GM12878 (cell line): Measurements from ENCODE around the gene FCER1G. TPM values are rescaled to one million over a fixed set of nuclear protein-coding genes. Genes with fewer than 3 reads are reported as not detected.
A peak's percentile ranks its signal among the peaks of the same experiment; 100 is the strongest.

Source experiments
- ATAC-seq: fragments of 200-7000 bp; cut with Tn5 transposase; 3 replicates; pipeline ENCODE4 v1.9.1; 2020; ENCODE audit warnings: mild to moderate bottlenecking, moderate library complexity
- BruUV-seq: library from RNA; stranded (reverse); fragments of 400-500 nt; replicated peaks from 2 replicates; lab custom pipeline; 2021; lab: Mats Ljungman, UMichigan
- CTCF ChIA-PET: fragments of 300-600 bp; sonication (Branson Sonifier 250); formaldehyde crosslinking; extraction: SDS; loops from one replicate; lab custom pipeline; 2021; ENCODE audit warnings: inconsistent platforms; lab: Yijun Ruan, JAX
- POLR2A ChIA-PET: fragments of 350-600 bp; formaldehyde crosslinking; extraction: SDS; loops from one replicate; lab custom pipeline; 2021; ENCODE audit warnings: inconsistent platforms; lab: Charles Lee
- RAD21 ChIA-PET: fragments of 300-600 bp; sonication (Branson Sonifier 250); formaldehyde crosslinking; loops from one replicate; lab custom pipeline; 2023; ENCODE audit warnings: antibody characterized with exemption; ENCODE audit not compliant: unreplicated experiment; lab: Charles Lee
- SMC1A ChIA-PET: fragments of 300-600 bp; sonication (Branson Sonifier 250); formaldehyde crosslinking; loops from one replicate; lab custom pipeline; 2023; ENCODE audit not compliant: unreplicated experiment, uncharacterized antibody; lab: Charles Lee
- DNase-seq: peaks from one replicate; pipeline ENCODE4 v3.0.0-alpha.2; 2011; ENCODE audit warnings: low read depth, low spot score
- FAIRE-seq: peaks from 3 replicates; lab custom pipeline; 2011; peaks lifted over from hg19 to GRCh38; lab: Jason Lieb, UNC
- H2AFZ ChIP-seq: 2 replicates; pipeline ENCODE4 v1.6.0; 2011; ENCODE audit warnings: low read depth, low read length, control low read depth; ENCODE audit not compliant: control insufficient read depth
- H3K27ac ChIP-seq: 2 replicates; pipeline ENCODE4 v1.5.1; 2011; ENCODE audit warnings: control low read depth; ENCODE audit not compliant: control insufficient read depth, insufficient read depth
- H3K27me3 ChIP-seq, 2 experiments: replicated peaks in 1 of 2; 2 replicates each; pipeline versions ENCODE4 v1.6.0 to v1.6.1; 2011; ENCODE audit warnings: low read length in 1 of 2; ENCODE audit not compliant: control insufficient read depth in 2 of 2, insufficient read depth in 2 of 2
- H3K36me3 ChIP-seq, 2 experiments: 2 replicates each; pipeline ENCODE4 v1.5.1; 2011; ENCODE audit warnings: low read length in 1 of 2; ENCODE audit not compliant: control insufficient read depth in 2 of 2, insufficient read depth in 2 of 2
- H3K4me1 ChIP-seq: 2 replicates; pipeline ENCODE4 v1.6.1; 2011; ENCODE audit warnings: mild to moderate bottlenecking, low read length, moderate library complexity, mixed read lengths; ENCODE audit not compliant: control insufficient read depth, insufficient read depth
- H3K4me2 ChIP-seq: 2 replicates; pipeline ENCODE4 v1.6.0; 2011; ENCODE audit warnings: control low read depth; ENCODE audit not compliant: control insufficient read depth, insufficient read depth
- H3K4me3 ChIP-seq: fragments of 200-600 bp; sonication (generic); 2 replicates; pipeline ENCODE4 v1.5.1; 2016
- H3K79me2 ChIP-seq: 2 replicates; pipeline ENCODE4 v1.6.0; 2011; ENCODE audit warnings: low read length; ENCODE audit not compliant: control insufficient read depth, insufficient read depth
- H3K9ac ChIP-seq: 2 replicates; pipeline ENCODE4 v1.8.0; 2011; ENCODE audit warnings: low read length, control low read depth, mixed read lengths; ENCODE audit not compliant: control insufficient read depth, insufficient read depth
- H3K9me3 ChIP-seq: replicated peaks from 3 replicates; pipeline ENCODE4 v1.5.1; 2011; ENCODE audit warnings: mild to moderate bottlenecking, low read length; ENCODE audit not compliant: control insufficient read depth, insufficient read depth
- H4K20me1 ChIP-seq: 2 replicates; pipeline ENCODE4 v1.6.0; 2011; ENCODE audit not compliant: control insufficient read depth, insufficient read depth
- BCL3 ChIP-seq: IDR thresholded peaks from 2 replicates; pipeline ENCODE4 v1.6.1; 2011; ENCODE audit warnings: borderline replicate concordance, low read depth, mild to moderate bottlenecking, moderate library complexity, low read length; ENCODE audit not compliant: insufficient read depth, poor library complexity, severe bottlenecking
- CBX3 ChIP-seq: fragments of 200-600 bp; sonication (generic); IDR thresholded peaks from 2 replicates; pipeline ENCODE4 v1.6.1; 2016; ENCODE audit warnings: low read depth, borderline replicate concordance
- DPF2 ChIP-seq: fragments of 450-650 bp; IDR thresholded peaks from 2 replicates; pipeline ENCODE4 v1.6.1; 2017; ENCODE audit warnings: mild to moderate bottlenecking
- MTA2 ChIP-seq: fragments of 450-650 bp; IDR thresholded peaks from 2 replicates; pipeline ENCODE4 v1.6.1; 2016; ENCODE audit warnings: low read depth, mild to moderate bottlenecking, moderate library complexity
- NBN ChIP-seq: fragments of 450-650 bp; IDR thresholded peaks from 2 replicates; pipeline ENCODE4 v1.6.1; 2016
- NR2F1 ChIP-seq: fragments of 450-650 bp; conservative IDR thresholded peaks from 2 replicates; pipeline ENCODE4 v1.6.1; 2017; ENCODE audit warnings: mild to moderate bottlenecking
- RAD51 ChIP-seq: fragments of 450-650 bp; IDR thresholded peaks from 2 replicates; pipeline ENCODE4 v1.6.1; 2016; ENCODE audit warnings: moderate library complexity, mild to moderate bottlenecking, inconsistent platforms
- SKIL ChIP-seq: fragments of 450-650 bp; IDR thresholded peaks from 2 replicates; pipeline ENCODE4 v1.6.1; 2017; ENCODE audit warnings: mild to moderate bottlenecking, low read depth, inconsistent platforms; ENCODE audit not compliant: poor library complexity, severe bottlenecking
- TCF3 ChIP-seq: IDR thresholded peaks from 2 replicates; pipeline ENCODE4 v1.6.1; 2012; ENCODE audit warnings: low read depth, mild to moderate bottlenecking, low read length, borderline replicate concordance; ENCODE audit not compliant: insufficient read depth
- USF1 ChIP-seq: IDR thresholded peaks from 2 replicates; pipeline ENCODE4 v1.6.1; 2011; ENCODE audit warnings: borderline replicate concordance, low read depth, mild to moderate bottlenecking, moderate library complexity, mixed read lengths, low read length; ENCODE audit not compliant: insufficient read depth; ENCODE audit errors: extremely low read length
- ZNF207 ChIP-seq: fragments of 450-650 bp; IDR thresholded peaks from 2 replicates; pipeline ENCODE4 v1.6.1; 2014; ENCODE audit warnings: antibody characterized with exemption, mild to moderate bottlenecking, borderline replicate concordance
- ZNF24 ChIP-seq: fragments of 450-650 bp; IDR thresholded peaks from 2 replicates; pipeline ENCODE4 v1.6.1; 2017; ENCODE audit warnings: antibody characterized with exemption, mild to moderate bottlenecking
- ZSCAN29 ChIP-seq: fragments of 450-650 bp; IDR thresholded peaks from 2 replicates; pipeline ENCODE4 v1.6.1; 2017; ENCODE audit warnings: mild to moderate bottlenecking, moderate library complexity
- WGBS: methylation state at CpG from one replicate; pipeline ENCODE4 v1.1.6; 2016; ENCODE audit warnings: low lambda C conversion rate; ENCODE audit not compliant: insufficient replicate concordance, insufficient coverage; ENCODE audit errors: missing lambda C conversion rate; 5-methylcytosine and 5-hydroxymethylcytosine counted together
- in situ Hi-C: fragments of 300-500 bp; cut with MboI; formaldehyde crosslinking; loops from 9 replicates; pipeline ENCODE4 v1.14.3; 2018; ENCODE audit warnings: mixed read lengths
- intact Hi-C: fragments of 100-400 bp; cut with micrococcal nuclease; formaldehyde crosslinking; loops from one replicate; pipeline ENCODE4 v1.14.2; 2022; ENCODE audit not compliant: unreplicated experiment
- polyA plus RNA-seq, 11 experiments: library from polyadenylated mRNA; depleted of rRNA in 4 of 11; unstranded in 6 of 11; stranded (reverse) in 5 of 11; fragments of >200 nt; fragmentation: Nextera tagmentation in 4 of 11; fragmentation: Illumina TruSeq in 1 of 11; extraction: Ambion mirVana in 4 of 11; extraction: Trizol in 1 of 11; gene quantifications; 1 replicate in 1 of 11; 2 replicates in 10 of 11; pipeline versions ENCODE4 v1.2.1 to v1.2.3, GENCODE V29; 2011 to 2016; ENCODE audit warnings: inconsistent platforms in 2 of 11, missing spikeins in 2 of 11, low read depth in 1 of 11
- total RNA-seq, 4 experiments: library from RNA; depleted of rRNA in 3 of 4; stranded (reverse); fragments of >200 nt in 3 of 4; fragmentation: Illumina TruSeq in 1 of 4; extraction: Trizol in 1 of 4; gene quantifications; 2 replicates each; pipeline versions ENCODE4 v1.2.1 to v1.2.3, GENCODE V29; 2013 to 2021

The FCER1G gene
- total and polyA plus RNA-seq, 10 of the 15 experiments (the other 5 are each of a cell fraction or from before 2014, with no cell fraction given), result 0.40 to 1.9 (median 0.89) TPM

- TF ChIP-seq NBN (no peak), ZNF24 (no peak)
- ChIA-PET RAD21 (no interaction called here), POLR2A (no interaction called here), SMC1A (no interaction called here), CTCF (interaction anchor here (1.0 to 1.1 kb wide), 4 partner anchors 11 to 144 kb away, joined by 3 to 5 read pairs (median 3); partner anchors contain the start of gene TOMM40L)
- H3K4me3 ChIP-seq, result no peak within 1 kb of the TSS
- BruUV-seq, result no TSS peak
- no peak within 1 kb of the TSS for H3K27ac ChIP-seq
- FAIRE-seq, result peak; percentile 76
- WGBS, result 21% methylated on average over 3 of the region's 4 CpGs
- H3K36me3 ChIP-seq, result no peaks in the 10 kb centered on the region
- no peaks in the 10 kb centered on the region for H4K20me1 ChIP-seq
- no peak for DNase-seq
- no peak for ATAC-seq
- H3K9ac ChIP-seq, result no peak within 1 kb of the TSS
- in situ Hi-C loops (no loop called here), intact Hi-C loops (no loop called here)
- no peak within 1 kb of the TSS for H3K4me2 ChIP-seq
- no peak within 1 kb of the TSS for H2AFZ ChIP-seq
- no peaks in the 10 kb centered on the region for H3K79me2 ChIP-seq
- no peaks in the 10 kb centered on the region for H3K27me3 ChIP-seq
- H3K9me3 ChIP-seq, result no peaks in the 10 kb centered on the region
- H3K4me1 ChIP-seq, result no peaks in the 10 kb centered on the region
These were observed 23.0 kb downstream of the FCER1G start, which contains the start of gene NR1I3 for GRCh38 chr1:161238039-161238473. Gene NR1I3 (minus strand): TSS chr1:161238203. CDS start chr1:161236565, 1,638 bp downstream.

GRCh38 chr1:161241682-161242081 lies 26.6 kb downstream of the FCER1G start:
- 46% methylated on average over 3 of the region's 3 CpGs for WGBS
- Histone ChIP-seq H3K4me3 (no peak overlapping the region), H4K20me1 (no peaks in the 10 kb centered on the region), H3K4me1 (no peaks in the 10 kb centered on the region), H3K79me2 (no peaks in the 10 kb centered on the region), H3K4me2 (no peak overlapping the region), H3K9me3 (no peaks in the 10 kb centered on the region), H3K9ac (no peak overlapping the region), H3K36me3 (no peaks in the 10 kb centered on the region), H2AFZ (no peak overlapping the region), H3K27ac (no peak overlapping the region), H3K27me3 (no peaks in the 10 kb centered on the region)
- ChIA-PET SMC1A (no interaction called here), POLR2A (interaction anchor here (0.5 to 0.6 kb wide), 2 partner anchors 21 to 29 kb away, joined by 3 to 7 read pairs; no protein-coding TSS in a partner anchor), RAD21 (no interaction called here), CTCF (no interaction called here)
- BruUV-seq, result no TSS peak
- ATAC-seq (no peak), FAIRE-seq (no peak), DNase-seq (no peak)
- intact Hi-C loops, result no loop called here
- in situ Hi-C loops, result no loop called here
- TF ChIP-seq ZNF207 (no peak), BCL3 (no peak), MTA2 (no peak), RAD51 (no peak), ZSCAN29 (no peak), DPF2 (no peak), NR2F1 (no peak), SKIL (no peak), USF1 (no peak), CBX3 (no peak), TCF3 (no peak)
